ENCODE measurements around the gene PATZ1. TPM values are rescaled to one million over a fixed set of nuclear protein-coding genes. Genes with fewer than 3 reads are reported as not detected.

The PATZ1 gene
- total and polyA plus RNA-seq, 2 of the 8 experiments (the other 6 are each of a cell fraction or from before 2014, with no cell fraction given) = 62.1 to 70.9 TPM

DNA sequence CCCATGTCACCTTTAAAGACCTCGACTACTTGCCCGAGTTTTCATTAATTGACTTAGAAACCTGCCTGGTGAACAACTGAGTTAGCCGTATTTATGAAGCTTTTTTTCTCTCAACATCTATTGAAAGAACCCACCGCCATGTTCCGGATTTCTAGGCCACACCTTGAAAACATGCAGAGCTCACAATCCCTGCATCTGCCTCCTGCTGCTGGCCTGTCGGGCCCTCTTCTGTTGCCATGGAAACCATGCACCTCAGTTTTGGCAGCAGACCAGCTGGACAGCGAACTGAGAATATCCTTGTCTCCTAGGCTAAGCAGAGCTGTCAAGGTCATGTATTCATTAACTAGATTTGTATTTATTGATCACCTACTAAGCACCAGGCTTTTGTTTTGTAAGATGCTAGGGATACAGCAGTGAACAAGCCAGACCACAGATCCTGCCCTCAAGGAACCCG lies 4.3 kb upstream of the PATZ1 start:
- no peak overlapping the region for H2AFZ ChIP-seq (ENCODE audit: low read length)
- H4K20me1 ChIP-seq (replicated peaks in 1 of 2; ENCODE audit: control insufficient read depth in 1 of 2, insufficient read depth in 2 of 2, low read length in 2 of 2) = peaks cover 0 to 2% of the 10 kb centered on the region in 2 experiments
- H4K8ac ChIP-seq (ENCODE audit: extremely low read depth, insufficient read depth, low read length) = no peak overlapping the region
- no peak overlapping the region for H3K56ac ChIP-seq (replicated peaks; ENCODE audit: insufficient read length, low read depth, low read length)
- H3K23ac ChIP-seq (ENCODE audit: insufficient read length) = no peak overlapping the region
- no peaks in the 10 kb centered on the region for H3K36me3 ChIP-seq (ENCODE audit: control insufficient read depth in 2 of 4, insufficient read depth in 4 of 4, low read length in 3 of 4)
- H3K79me2 ChIP-seq (ENCODE audit: control insufficient read depth in 1 of 2, insufficient read depth in 2 of 2, low read length in 2 of 2) = no peaks in the 10 kb centered on the region
- no peak overlapping the region for H3K14ac ChIP-seq (ENCODE audit: insufficient read length)
- H2AK5ac ChIP-seq (ENCODE audit: low read depth, low read length) = no peak overlapping the region
- H2BK15ac ChIP-seq (ENCODE audit: low read length) = no peak overlapping the region
- H3K79me1 ChIP-seq (ENCODE audit: low read depth, low read length) = no peaks in the 10 kb centered on the region
- H3K9ac ChIP-seq (replicated peaks in 1 of 4; ENCODE audit: extremely low read depth in 1 of 4, low read depth in 3 of 4, low read length in 3 of 4) = no peak overlapping the region
- H3K18ac ChIP-seq (ENCODE audit: extremely low read depth, low read length) = no peak overlapping the region
- H3K27ac ChIP-seq (ENCODE audit: low read depth, low read length) = no peak overlapping the region
- no peak for DNase-seq (ENCODE audit: low read depth in 1 of 2, low spot score in 2 of 2)
- TF ChIP-seq CEBPB (IDR thresholded peaks at IDR 0.05; ENCODE audit: low read depth, low read length) (no peak), SIN3A (conservative IDR thresholded peaks at IDR 0.05 in 1 of 2, IDR thresholded peaks at IDR 0.05 in 1 of 2; ENCODE audit: low read depth in 1 of 2, low read length in 2 of 2) (peak; percentile 63 to 70; a peak in 1 of 4 replicates)
- peaks cover 0 to 2% (median 0%) of the 10 kb centered on the region in 4 experiments; a peak in 3 of 7 replicates for H3K4me1 ChIP-seq (replicated peaks in 1 of 4; ENCODE audit: control insufficient read depth in 3 of 4, insufficient read depth in 4 of 4, low read length in 3 of 4)
- no peak overlapping the region for H4K5ac ChIP-seq (ENCODE audit: insufficient read length, low read depth, low read length)
- POLR2A ChIA-PET (ENCODE audit: partially characterized antibody) = interaction anchor here (0.8 to 1.7 kb wide), 4 partner anchors 9 to 49 kb away, joined by 3 to 6 read pairs (median 4); partner anchors contain the start of gene DRG1
- H3K4me3 ChIP-seq (ENCODE audit: extremely low read depth in 1 of 4, insufficient read depth in 2 of 4, low read depth in 3 of 4, low read length in 4 of 4) = no peak overlapping the region
- no peak for FAIRE-seq
- 79% methylated on average over 8 of the region's 8 CpGs; no CpG with 5 or more reads in 1 of the 2 experiments for WGBS, 2 experiments (ENCODE audit: extremely low coverage in 1 of 2, insufficient coverage in 1 of 2, insufficient read length in 1 of 2, insufficient replicate concordance in 2 of 2, low coverage in 1 of 2, low lambda C conversion rate in 2 of 2, missing lambda C conversion rate in 1 of 2)
- no peak overlapping the region for H3K4ac ChIP-seq (replicated peaks; ENCODE audit: insufficient read length, low read depth, low read length)
- CTCF ChIA-PET (ENCODE audit: partially characterized antibody) = no interaction called here
- no peaks in the 10 kb centered on the region for H3K9me3 ChIP-seq (ENCODE audit: insufficient read depth in 2 of 2, low read depth in 1 of 2, low read length in 1 of 2)
- H4K91ac ChIP-seq (replicated peaks; ENCODE audit: insufficient read length, low read length) = no peak overlapping the region
- no peak overlapping the region for H2BK5ac ChIP-seq (ENCODE audit: low read depth, low read length)
- H3K23me2 ChIP-seq (ENCODE audit: low read depth, low read length) = peaks cover 11% of the 10 kb centered on the region
- H2BK120ac ChIP-seq (replicated peaks; ENCODE audit: low read depth, low read length) = no peak overlapping the region
- H2BK20ac ChIP-seq (ENCODE audit: low read length) = no peak overlapping the region
- H2BK12ac ChIP-seq (ENCODE audit: low read depth, low read length) = no peak overlapping the region
- no peak overlapping the region for H3K4me2 ChIP-seq (ENCODE audit: insufficient read depth in 1 of 2, low read depth in 2 of 2, low read length in 2 of 2)
- no peaks in the 10 kb centered on the region for H3K27me3 ChIP-seq (replicated peaks in 1 of 4; ENCODE audit: control insufficient read depth in 3 of 4, extremely low read depth in 1 of 4, insufficient read depth in 3 of 4, low read length in 3 of 4)
